ENCODE data around the gene ANKRD12.

- TF ChIP-seq CTCF (IDR thresholded peaks at IDR 0.05) (no peak), POLR2A (IDR thresholded peaks at IDR 0.05) (no peak)
Observed at GRCh38 chr18:9148203-9148552, 11.6 kb downstream of the ANKRD12 start.

All from esophagus squamous epithelium (tissue), 4 donors.